PFSK-1 (cell line): Measurements from ENCODE around the gene HNF4A.

ENCODE experiments used
- POLR2AphosphoS5 ChIP-seq: IDR thresholded peaks from 2 replicates; pipeline ENCODE4 v1.6.1; 2012; ENCODE audit warnings: low read depth, mild to moderate bottlenecking, control low read depth, low read length, moderate library complexity
- TAF1 ChIP-seq: IDR thresholded peaks from 2 replicates; pipeline ENCODE4 v1.6.1; 2012; ENCODE audit warnings: low read length, control low read depth, borderline replicate concordance; ENCODE audit not compliant: insufficient read depth

- TF ChIP-seq POLR2AphosphoS5 (no peak), TAF1 (no peak)
Observed at GRCh38 chr20:44423480-44423879, 68.0 kb downstream of the HNF4A start.
